ENCODE measurements around the gene CRIM1. TPM values are rescaled to one million over a fixed set of nuclear protein-coding genes. Genes with fewer than 3 reads are reported as not detected.

The CRIM1 gene
- total and polyA plus RNA-seq, 4 donors: 24.3 to 119 (median 58.4) TPM

GRCh38 chr2:36382472-36382871, 26.9 kb downstream of the CRIM1 start:
- Histone ChIP-seq H3K9ac (ENCODE audit: insufficient read depth in 1 of 2, low read length in 2 of 2) (no peak overlapping the region), H3K4me3 (no peak overlapping the region), H3K9me3 (ENCODE audit: control insufficient read depth in 4 of 4, insufficient read depth in 3 of 4, low read length in 3 of 4) (peaks cover 0 to 3% (median 0%) of the 10 kb centered on the region in 4 donors), H3K27me3 (ENCODE audit: control insufficient read depth in 3 of 3, insufficient read depth in 3 of 3, low read length in 2 of 3) (no peaks in the 10 kb centered on the region), H3K4me1 (ENCODE audit: control insufficient read depth in 5 of 5, insufficient read depth in 5 of 5, low read length in 5 of 5) (peaks cover 0 to 21% (median 5%) of the 10 kb centered on the region in 5 donors), H3K27ac (ENCODE audit: low read depth in 1 of 2, low read length in 1 of 2) (no peak overlapping the region), H3K36me3 (ENCODE audit: control insufficient read depth in 4 of 4, insufficient read depth in 4 of 4, low read length in 4 of 4) (peaks cover 0 to 6% (median 3%) of the 10 kb centered on the region in 4 donors)
- no peak for ATAC-seq (ENCODE audit: insufficient read depth, low FRiP score)
- DNase-seq: no peak
- WGBS, 2 donors: 47% methylated on average over 2 of the region's 2 CpGs
- no peak for TF ChIP-seq CTCF (IDR thresholded peaks at IDR 0.05; ENCODE audit: control extremely low read depth, extremely low read depth)

- no peak for TF ChIP-seq CTCF (IDR thresholded peaks at IDR 0.05; ENCODE audit: control extremely low read depth, extremely low read depth)
- whole genome bisulfite sequencing, 2 donors: 95 to 98% methylated on average over 4 of the region's 4 CpGs
- no peak overlapping the region for H3K9ac ChIP-seq (ENCODE audit: insufficient read depth in 1 of 2, low read length in 2 of 2)
- H3K4me3 ChIP-seq: no peak overlapping the region
- H3K27me3 ChIP-seq (ENCODE audit: control insufficient read depth in 3 of 3, insufficient read depth in 3 of 3, low read length in 2 of 3): no peaks in the 10 kb centered on the region
- H3K36me3 ChIP-seq (ENCODE audit: control insufficient read depth in 4 of 4, insufficient read depth in 4 of 4, low read length in 4 of 4): peaks cover 0 to 6% (median 3%) of the 10 kb centered on the region in 4 donors
- no peak overlapping the region for H3K27ac ChIP-seq (ENCODE audit: low read depth in 1 of 2, low read length in 1 of 2)
- peaks cover 0 to 21% (median 10%) of the 10 kb centered on the region in 5 donors for H3K4me1 ChIP-seq (ENCODE audit: control insufficient read depth in 5 of 5, insufficient read depth in 5 of 5, low read length in 5 of 5)
- no peak for ATAC-seq (ENCODE audit: insufficient read depth, low FRiP score)
- DNase-seq: no peak
- H3K9me3 ChIP-seq (ENCODE audit: control insufficient read depth in 4 of 4, insufficient read depth in 3 of 4, low read length in 3 of 4): peaks cover 0 to 3% (median 0%) of the 10 kb centered on the region in 4 donors
Measured at GRCh38 chr2:36383726-36384125, 28.1 kb downstream of the CRIM1 start.

- H3K9ac ChIP-seq (ENCODE audit: insufficient read depth in 1 of 2, low read length in 2 of 2): no peak overlapping the region
- H3K27ac ChIP-seq (ENCODE audit: low read depth in 1 of 2, low read length in 1 of 2): no peak overlapping the region
- DNase-seq (no peak), ATAC-seq (ENCODE audit: insufficient read depth, low FRiP score) (no peak)
- peaks cover 5 to 21% (median 12%) of the 10 kb centered on the region in 5 donors for H3K4me1 ChIP-seq (ENCODE audit: control insufficient read depth in 5 of 5, insufficient read depth in 5 of 5, low read length in 5 of 5)
- TF ChIP-seq CTCF (IDR thresholded peaks at IDR 0.05; ENCODE audit: control extremely low read depth, extremely low read depth): no peak
- peaks cover 0 to 4% (median 2%) of the 10 kb centered on the region in 4 donors for H3K36me3 ChIP-seq (ENCODE audit: control insufficient read depth in 4 of 4, insufficient read depth in 4 of 4, low read length in 4 of 4)
- H3K4me3 ChIP-seq: no peak overlapping the region
- no peaks in the 10 kb centered on the region for H3K27me3 ChIP-seq (ENCODE audit: control insufficient read depth in 3 of 3, insufficient read depth in 3 of 3, low read length in 2 of 3)
- WGBS, 2 donors: 90% methylated on average over 2 of the region's 2 CpGs
- H3K9me3 ChIP-seq (ENCODE audit: control insufficient read depth in 4 of 4, insufficient read depth in 3 of 4, low read length in 3 of 4): peaks cover 0 to 3% (median 0%) of the 10 kb centered on the region in 4 donors
Measured at GRCh38 chr2:36384454-36384853, 28.9 kb downstream of the CRIM1 start.

- no peak for ATAC-seq (ENCODE audit: insufficient read depth, low FRiP score)
- no peak overlapping the region for H3K27ac ChIP-seq (ENCODE audit: low read depth in 1 of 2, low read length in 1 of 2)
- H3K9me3 ChIP-seq (ENCODE audit: control insufficient read depth in 4 of 4, insufficient read depth in 3 of 4, low read length in 3 of 4): peaks cover 0 to 3% (median 0%) of the 10 kb centered on the region in 4 donors
- H3K4me3 ChIP-seq: no peak overlapping the region
- no peak for DNase-seq
- 88% methylated on average over 3 of the region's 3 CpGs for WGBS, 2 donors
- H3K27me3 ChIP-seq (ENCODE audit: control insufficient read depth in 3 of 3, insufficient read depth in 3 of 3, low read length in 2 of 3): no peaks in the 10 kb centered on the region
- no peaks in the 10 kb centered on the region for H3K36me3 ChIP-seq (ENCODE audit: control insufficient read depth in 4 of 4, insufficient read depth in 4 of 4, low read length in 4 of 4)
- TF ChIP-seq CTCF (IDR thresholded peaks at IDR 0.05; ENCODE audit: control extremely low read depth, extremely low read depth): no peak
- no peak overlapping the region for H3K9ac ChIP-seq (ENCODE audit: insufficient read depth in 1 of 2, low read length in 2 of 2)
- H3K4me1 ChIP-seq (ENCODE audit: control insufficient read depth in 5 of 5, insufficient read depth in 5 of 5, low read length in 5 of 5): peaks cover 6 to 20% (median 17%) of the 10 kb centered on the region in 5 donors
Measured at GRCh38 chr2:36385603-36386002, 30.0 kb downstream of the CRIM1 start.

All from lung (tissue), 12 donors.